Ectodermal cell (in vitro differentiated cells): ENCODE measurements around the gene FBXL7.

Experiments used
- H3K27ac ChIP-seq: 2 replicates; pipeline ENCODE4 v1.7.0; 2013; ENCODE audit warnings: mild to moderate bottlenecking, low read depth, low read length; ENCODE audit not compliant: insufficient read depth, poor library complexity, severe bottlenecking
- H3K27me3 ChIP-seq: 2 replicates; pipeline ENCODE4 v1.7.0; 2013; ENCODE audit warnings: mild to moderate bottlenecking, low read length; ENCODE audit not compliant: insufficient read depth, control insufficient read depth, poor library complexity, severe bottlenecking
- H3K36me3 ChIP-seq: one replicate; pipeline ENCODE4 v1.7.0; 2013; ENCODE audit warnings: low read length; ENCODE audit not compliant: control insufficient read depth, insufficient read depth
- H3K4me1 ChIP-seq: one replicate; pipeline ENCODE4 v1.7.0; 2013; ENCODE audit warnings: low read length; ENCODE audit not compliant: control insufficient read depth, insufficient read depth
- H3K4me3 ChIP-seq: 2 replicates; pipeline ENCODE4 v1.7.0; 2013; ENCODE audit warnings: low read depth, low read length, control low read depth; ENCODE audit not compliant: insufficient read depth
- H3K9me3 ChIP-seq: 2 replicates; pipeline ENCODE4 v1.7.0; 2013; ENCODE audit warnings: mild to moderate bottlenecking, low read length, moderate library complexity; ENCODE audit not compliant: control insufficient read depth
- WGBS, 2 experiments: methylation state at CpG; one replicate each; pipeline ENCODE4 v1.1.7; 2013; ENCODE audit warnings: missing lambda C conversion rate in 2 of 2; 5-methylcytosine and 5-hydroxymethylcytosine counted together

Gene FBXL7

DNA sequence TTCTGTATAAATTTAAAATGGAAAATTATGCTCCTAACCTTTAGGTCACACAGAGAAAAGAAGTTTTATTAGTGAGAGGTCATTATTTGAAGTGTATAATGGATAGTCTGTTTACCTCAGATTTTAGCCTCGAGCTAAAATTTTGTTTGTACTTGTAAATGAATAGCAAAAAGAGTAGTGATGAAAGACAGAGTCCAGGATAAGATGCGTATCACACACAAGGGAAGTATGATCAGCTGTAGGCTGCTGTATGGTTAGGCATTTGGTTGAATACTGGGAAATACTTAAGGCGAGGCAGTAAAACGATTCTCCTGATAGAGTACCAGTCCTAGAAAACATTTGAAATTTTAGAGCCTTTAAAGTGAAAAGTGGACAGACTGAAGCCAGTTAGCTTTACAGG lies 92.7 kb downstream of the FBXL7 start:
- Histone ChIP-seq H3K9me3 (no peaks in the 10 kb centered on the region), H3K4me3 (no peak overlapping the region), H3K4me1 (no peaks in the 10 kb centered on the region), H3K27ac (no peak overlapping the region), H3K27me3 (no peaks in the 10 kb centered on the region), H3K36me3 (no peaks in the 10 kb centered on the region)
- WGBS, 2 experiments, result 94% methylated on average over 4 of the region's 4 CpGs

- H3K36me3 ChIP-seq, result no peaks in the 10 kb centered on the region
- H3K9me3 ChIP-seq, result no peaks in the 10 kb centered on the region
- H3K27ac ChIP-seq, result no peak overlapping the region
- no peak overlapping the region for H3K4me3 ChIP-seq
- no peaks in the 10 kb centered on the region for H3K27me3 ChIP-seq
- 85 to 91% methylated on average over 7 of the region's 7 CpGs for WGBS, 2 experiments
- H3K4me1 ChIP-seq, result no peaks in the 10 kb centered on the region
These were observed 95.1 kb downstream of the FBXL7 start for GRCh38 chr5:15594977-15595568.

DNA sequence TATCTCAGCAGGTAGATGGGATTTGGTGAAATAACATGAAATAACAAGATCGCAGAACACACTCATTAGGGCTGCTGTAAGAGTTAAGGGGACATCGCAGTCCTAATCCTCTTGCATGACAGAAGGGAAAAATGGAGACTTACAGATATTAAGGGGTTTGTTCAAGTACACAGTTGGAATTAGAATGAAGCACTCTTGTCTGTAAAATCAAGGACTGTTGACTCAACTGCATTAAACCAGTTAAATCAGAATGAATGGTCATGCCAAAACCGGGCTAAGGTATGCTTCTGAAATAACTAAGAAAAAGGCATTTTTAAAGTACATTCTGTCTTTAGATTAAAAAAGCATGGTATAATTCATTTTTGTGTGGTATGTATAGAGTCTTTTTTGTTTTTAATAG lies 95.9 kb downstream of the FBXL7 start:
- H3K27me3 ChIP-seq, result no peaks in the 10 kb centered on the region
- 61 to 64% methylated on average over 3 of the region's 3 CpGs for WGBS, 2 experiments
- H3K36me3 ChIP-seq, result no peaks in the 10 kb centered on the region
- no peaks in the 10 kb centered on the region for H3K9me3 ChIP-seq
- H3K27ac ChIP-seq, result no peak overlapping the region
- H3K4me1 ChIP-seq, result peaks cover 4% of the 10 kb centered on the region
- no peak overlapping the region for H3K4me3 ChIP-seq

GRCh38 chr5:15596936-15597335 lies 97.0 kb downstream of the FBXL7 start:
- Histone ChIP-seq H3K27me3 (no peaks in the 10 kb centered on the region), H3K36me3 (no peaks in the 10 kb centered on the region), H3K27ac (no peak overlapping the region), H3K4me1 (peaks cover 6% of the 10 kb centered on the region), H3K4me3 (no peak overlapping the region), H3K9me3 (no peaks in the 10 kb centered on the region)
- WGBS, 2 experiments, result 92 to 94% methylated on average over 1 of the region's 1 CpG

- no peaks in the 10 kb centered on the region for H3K36me3 ChIP-seq
- peaks cover 6% of the 10 kb centered on the region for H3K4me1 ChIP-seq
- no peak overlapping the region for H3K4me3 ChIP-seq
- H3K27me3 ChIP-seq, result no peaks in the 10 kb centered on the region
- H3K27ac ChIP-seq, result no peak overlapping the region
- H3K9me3 ChIP-seq, result no peaks in the 10 kb centered on the region
- WGBS, 2 experiments, result 90 to 100% methylated on average over 1 of the region's 1 CpG
These were observed 97.8 kb downstream of the FBXL7 start for GRCh38 chr5:15597804-15598203.

DNA sequence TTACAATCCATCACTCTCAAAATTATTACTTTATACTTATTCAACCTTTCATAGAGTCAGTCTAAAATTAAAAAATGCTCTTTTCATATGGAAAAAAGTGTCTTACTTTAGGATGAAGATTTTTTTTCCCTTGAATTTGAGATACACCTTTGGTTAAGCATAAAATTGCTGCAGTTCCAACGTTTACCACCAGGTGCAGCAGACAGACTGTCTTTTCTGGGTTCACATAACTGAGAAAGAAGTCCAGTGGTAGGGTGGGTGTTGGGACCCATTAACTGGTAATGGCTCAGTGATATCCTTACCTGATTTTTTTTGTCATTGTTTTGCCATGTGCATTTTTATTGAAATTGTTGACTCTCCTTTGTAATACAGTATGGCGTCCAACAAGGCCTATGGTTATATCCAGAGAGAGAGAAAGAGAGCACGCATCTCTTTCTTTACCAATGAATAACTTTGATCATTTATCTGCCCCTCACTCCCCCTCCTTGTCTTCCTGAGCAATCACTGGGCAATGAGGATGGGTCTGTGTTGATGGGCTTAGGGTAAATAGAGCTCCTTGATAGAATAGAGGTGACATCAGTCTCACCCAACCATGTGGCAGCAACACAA lies 98.4 kb downstream of the FBXL7 start:
- peaks cover 6% of the 10 kb centered on the region for H3K4me1 ChIP-seq
- H3K9me3 ChIP-seq, result no peaks in the 10 kb centered on the region
- 50 to 65% methylated on average over 2 to 3 of the region's 3 CpGs for WGBS, 2 experiments
- H3K27me3 ChIP-seq, result no peaks in the 10 kb centered on the region
- no peak overlapping the region for H3K4me3 ChIP-seq
- no peaks in the 10 kb centered on the region for H3K36me3 ChIP-seq
- H3K27ac ChIP-seq, result no peak overlapping the region

- 89 to 93% methylated on average over 3 to 4 of the region's 4 CpGs for WGBS, 2 experiments
- Histone ChIP-seq H3K36me3 (no peaks in the 10 kb centered on the region), H3K27ac (no peak overlapping the region)
These were observed 100.1 kb downstream of the FBXL7 start for GRCh38 chr5:15600035-15600434.

GRCh38 chr5:15601274-15601673 lies 101.3 kb downstream of the FBXL7 start:
- H3K36me3 ChIP-seq, result no peaks in the 10 kb centered on the region
- no peaks in the 10 kb centered on the region for H3K9me3 ChIP-seq
- 62 to 68% methylated on average over 4 of the region's 4 CpGs for WGBS, 2 experiments
- H3K4me1 ChIP-seq, result peaks cover 6% of the 10 kb centered on the region
- H3K27ac ChIP-seq, result no peak overlapping the region
- H3K4me3 ChIP-seq, result no peak overlapping the region
- no peaks in the 10 kb centered on the region for H3K27me3 ChIP-seq

More at GRCh38 chr5:15600035-15600434, 100.1 kb downstream of the FBXL7 start:
- H3K4me1 ChIP-seq, result peaks cover 6% of the 10 kb centered on the region
- no peak overlapping the region for H3K4me3 ChIP-seq
- no peaks in the 10 kb centered on the region for H3K9me3 ChIP-seq
- H3K27me3 ChIP-seq, result no peaks in the 10 kb centered on the region

- Histone ChIP-seq H3K36me3 (no peaks in the 10 kb centered on the region), H3K4me1 (peaks cover 6% of the 10 kb centered on the region), H3K9me3 (no peaks in the 10 kb centered on the region), H3K4me3 (no peak overlapping the region), H3K27ac (no peak overlapping the region), H3K27me3 (no peaks in the 10 kb centered on the region)
- 96% methylated on average over 2 of the region's 2 CpGs for WGBS, 2 experiments
These were observed 101.9 kb downstream of the FBXL7 start for GRCh38 chr5:15601853-15602252.

GRCh38 chr5:15604986-15605385 lies 105.0 kb downstream of the FBXL7 start:
- 90 to 94% methylated on average over 2 of the region's 2 CpGs for WGBS, 2 experiments
- H3K4me3 ChIP-seq, result no peak overlapping the region
- no peak overlapping the region for H3K27ac ChIP-seq
- no peaks in the 10 kb centered on the region for H3K9me3 ChIP-seq
- peaks cover 6% of the 10 kb centered on the region for H3K4me1 ChIP-seq
- H3K36me3 ChIP-seq, result no peaks in the 10 kb centered on the region
- no peaks in the 10 kb centered on the region for H3K27me3 ChIP-seq
